GM19025 (cell line): ENCODE data around the gene MYMX.
"Not testable (repeated sequence)": the region's sequence is repeated elsewhere in the genome, so short reads cannot be mapped to it uniquely, and the experiment has no call there.

Experiments
- ATAC-seq: cut with Tn5 transposase; IDR thresholded peaks from one replicate; pipeline ENCODE4 v1.9.1; 2021; ENCODE audit warnings: mild to moderate bottlenecking, low read depth, moderate library complexity; ENCODE audit not compliant: unreplicated experiment

Gene MYMX

DNA sequence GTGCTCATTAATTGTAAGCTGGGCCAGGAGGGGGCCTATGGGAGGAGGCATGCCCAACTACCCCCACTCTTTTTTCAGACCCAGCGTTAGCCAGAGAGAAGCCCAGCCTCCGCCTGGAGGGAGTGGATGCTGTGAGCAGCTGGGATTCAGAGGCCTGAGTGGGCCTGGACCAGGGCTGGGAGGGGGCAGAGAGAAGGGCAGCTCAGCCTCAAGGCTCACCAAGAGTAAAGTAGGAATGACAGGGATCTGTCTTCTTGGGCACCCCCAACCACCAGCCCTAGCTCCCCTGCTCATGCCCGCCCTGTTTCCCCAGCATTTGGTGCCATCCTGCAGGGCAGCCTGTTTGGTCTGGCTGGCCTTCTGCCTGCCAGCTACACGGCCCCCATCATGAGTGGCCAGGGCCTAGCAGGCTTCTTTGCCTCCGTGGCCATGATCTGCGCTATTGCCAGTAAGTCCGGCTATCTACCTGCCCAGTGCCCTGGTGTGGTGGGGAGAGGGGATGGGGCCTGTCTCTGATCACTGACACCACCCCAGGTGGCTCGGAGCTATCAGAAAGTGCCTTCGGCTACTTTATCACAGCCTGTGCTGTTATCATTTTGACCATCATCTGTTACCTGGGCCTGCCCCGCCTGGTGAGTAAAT, 13.4 kb downstream of the MYMX start:
- no peak for ATAC-seq

DNA sequence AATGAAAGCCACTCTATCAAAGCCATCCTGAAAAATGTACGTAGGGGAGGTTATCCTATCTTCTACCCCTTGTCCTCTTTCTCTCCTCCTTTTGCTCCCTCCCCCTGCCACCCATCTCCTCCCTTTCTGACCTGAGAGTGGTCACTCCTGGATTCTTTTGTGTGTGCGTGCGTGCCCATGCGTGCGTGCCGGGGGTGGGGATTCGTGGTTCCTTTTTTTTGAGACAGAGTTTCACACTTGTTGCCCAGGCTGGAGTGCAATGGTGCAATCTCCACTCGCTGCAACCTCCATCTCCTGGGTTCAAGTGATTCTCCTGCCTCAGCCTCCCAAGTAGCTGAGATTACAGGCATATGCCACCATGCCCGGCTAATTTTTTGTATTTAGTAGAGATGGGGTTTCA, 14.7 kb downstream of the MYMX start:
- ATAC-seq: not testable (repeated sequence)

DNA sequence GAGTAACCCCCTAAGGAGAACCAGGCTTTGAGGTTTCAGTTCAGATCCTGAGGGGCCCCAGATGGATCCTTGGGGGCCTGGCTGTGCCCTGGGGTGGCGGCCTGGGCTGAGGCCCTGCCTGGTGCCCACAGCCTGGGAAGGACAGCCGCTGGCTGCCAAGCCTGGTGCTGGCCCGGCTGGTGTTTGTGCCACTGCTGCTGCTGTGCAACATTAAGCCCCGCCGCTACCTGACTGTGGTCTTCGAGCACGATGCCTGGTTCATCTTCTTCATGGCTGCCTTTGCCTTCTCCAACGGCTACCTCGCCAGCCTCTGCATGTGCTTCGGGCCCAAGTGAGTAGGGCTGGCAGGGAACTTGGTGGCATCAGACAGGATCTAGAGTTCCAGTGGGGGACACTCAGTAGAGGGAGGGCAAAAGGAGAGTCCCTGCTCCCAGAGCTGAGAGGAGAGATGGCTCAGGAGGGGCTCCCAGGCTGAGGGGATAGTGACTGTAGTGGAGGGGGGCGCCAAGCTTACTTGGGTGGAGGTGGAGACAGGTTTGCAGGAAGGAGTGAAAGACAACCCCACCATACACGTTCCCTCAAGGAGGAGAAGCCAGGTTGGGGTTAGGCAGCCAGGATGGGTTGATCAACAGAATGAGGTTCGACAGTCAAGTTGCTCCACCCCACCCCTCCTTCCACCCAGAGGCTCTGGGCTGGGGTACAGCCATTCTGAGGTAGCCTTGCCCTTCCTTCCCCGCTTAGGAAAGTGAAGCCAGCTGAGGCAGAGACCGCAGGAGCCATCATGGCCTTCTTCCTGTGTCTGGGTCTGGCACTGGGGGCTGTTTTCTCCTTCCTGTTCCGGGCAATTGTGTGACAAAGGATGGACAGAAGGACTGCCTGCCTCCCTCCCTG, 16.2 kb downstream of the MYMX start:
- ATAC-seq: no peak

DNA sequence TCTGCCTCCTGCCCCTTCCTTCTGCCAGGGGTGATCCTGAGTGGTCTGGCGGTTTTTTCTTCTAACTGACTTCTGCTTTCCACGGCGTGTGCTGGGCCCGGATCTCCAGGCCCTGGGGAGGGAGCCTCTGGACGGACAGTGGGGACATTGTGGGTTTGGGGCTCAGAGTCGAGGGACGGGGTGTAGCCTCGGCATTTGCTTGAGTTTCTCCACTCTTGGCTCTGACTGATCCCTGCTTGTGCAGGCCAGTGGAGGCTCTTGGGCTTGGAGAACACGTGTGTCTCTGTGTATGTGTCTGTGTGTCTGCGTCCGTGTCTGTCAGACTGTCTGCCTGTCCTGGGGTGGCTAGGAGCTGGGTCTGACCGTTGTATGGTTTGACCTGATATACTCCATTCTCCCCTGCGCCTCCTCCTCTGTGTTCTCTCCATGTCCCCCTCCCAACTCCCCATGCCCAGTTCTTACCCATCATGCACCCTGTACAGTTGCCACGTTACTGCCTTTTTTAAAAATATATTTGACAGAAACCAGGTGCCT, 16.9 kb downstream of the MYMX start:
- ATAC-seq: no peak

DNA sequence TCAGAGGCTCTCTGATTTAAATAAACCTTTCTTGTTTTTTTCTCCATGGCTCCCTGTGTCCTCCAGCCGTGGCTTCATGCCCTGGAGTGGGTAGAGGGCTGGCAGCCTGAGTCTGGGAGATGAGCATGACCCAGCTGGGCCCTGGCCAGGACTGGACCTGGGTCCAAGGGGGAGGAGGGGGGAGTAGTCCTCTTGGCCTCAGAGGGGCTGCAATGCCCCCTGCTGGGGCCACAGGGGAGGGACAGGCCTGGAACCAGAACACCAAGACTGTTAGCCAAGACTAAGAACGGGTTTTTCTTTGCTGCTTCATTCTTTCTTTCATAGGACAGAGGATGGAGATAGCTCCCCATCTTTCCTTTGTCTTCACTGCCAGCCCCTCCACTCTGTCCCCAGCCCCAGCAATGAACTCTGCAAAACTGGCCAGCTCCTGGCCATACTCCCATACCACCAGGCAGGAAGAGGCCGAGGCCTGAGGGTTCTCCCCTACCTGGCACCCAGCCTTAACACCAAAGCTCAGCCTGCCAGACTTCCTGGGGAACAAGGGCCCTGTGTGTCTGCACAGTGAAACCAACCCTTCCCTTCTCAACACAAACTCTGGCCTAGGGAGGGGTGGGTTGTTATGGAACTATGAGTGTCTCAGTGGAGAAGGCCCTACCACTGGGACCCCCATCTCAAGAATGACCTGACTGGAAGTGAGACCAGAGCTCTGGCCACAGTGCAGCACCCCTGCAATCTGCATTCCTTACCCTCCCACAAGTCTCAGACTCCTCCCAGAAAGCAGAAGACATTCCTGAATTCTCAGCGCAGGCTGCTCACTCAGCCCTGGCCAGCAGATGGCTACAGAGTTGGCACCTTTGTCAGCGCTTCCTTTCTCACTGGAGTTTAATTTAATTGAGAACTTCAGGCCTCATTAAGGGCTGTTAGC, 17.6 kb downstream of the MYMX start:
- ATAC-seq: no peak

DNA sequence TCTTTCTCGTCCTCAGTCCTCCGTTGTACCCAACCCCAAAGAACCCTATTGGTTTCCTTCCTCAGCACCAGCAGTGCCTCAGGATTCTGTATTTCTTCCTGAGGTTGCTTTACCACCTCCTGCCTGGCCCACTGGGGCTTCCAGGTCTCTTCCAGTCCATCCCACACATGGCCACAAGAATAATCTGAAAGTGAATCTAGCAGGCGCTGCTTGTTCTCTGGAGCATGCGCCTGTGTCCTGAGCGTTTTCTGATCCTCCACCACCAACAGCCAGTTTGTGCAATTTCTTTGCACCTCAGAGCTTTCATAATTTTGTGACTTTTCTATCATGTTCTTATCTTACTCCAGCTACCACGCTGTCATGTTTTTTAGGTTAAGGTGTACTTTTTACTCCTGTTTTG, 18.5 kb downstream of the MYMX start:
- no peak for ATAC-seq

DNA sequence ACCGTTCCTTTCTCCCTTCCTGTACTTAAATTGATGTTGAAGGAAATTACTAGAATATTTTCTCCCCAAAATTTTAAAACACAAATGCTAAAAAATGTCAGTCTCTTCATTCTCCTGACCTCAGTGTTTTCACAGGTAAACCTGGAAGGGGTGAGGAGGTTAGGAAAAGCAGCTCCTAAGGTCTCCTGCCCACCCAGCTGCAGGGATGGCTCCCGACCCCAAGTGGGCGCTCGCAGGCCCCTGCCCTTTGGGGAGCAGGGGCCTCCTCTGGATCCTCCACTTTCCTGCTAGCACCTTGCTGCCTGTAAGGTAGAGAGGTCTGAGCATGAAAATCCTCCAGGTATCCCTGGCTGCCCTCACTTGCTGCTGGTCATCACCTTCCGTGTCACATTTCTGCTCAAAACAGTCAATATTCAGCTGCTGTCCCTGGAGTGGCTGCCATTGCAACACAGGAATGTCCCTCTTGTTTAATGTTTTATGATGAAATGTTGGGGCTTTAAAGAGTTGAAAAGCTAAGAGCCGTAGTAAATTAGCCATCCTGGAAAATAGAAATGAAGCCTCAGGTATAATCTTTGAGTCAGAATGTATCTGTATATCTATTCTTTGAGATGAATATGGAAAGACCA, 19.3 kb downstream of the MYMX start:
- no peak for ATAC-seq

DNA sequence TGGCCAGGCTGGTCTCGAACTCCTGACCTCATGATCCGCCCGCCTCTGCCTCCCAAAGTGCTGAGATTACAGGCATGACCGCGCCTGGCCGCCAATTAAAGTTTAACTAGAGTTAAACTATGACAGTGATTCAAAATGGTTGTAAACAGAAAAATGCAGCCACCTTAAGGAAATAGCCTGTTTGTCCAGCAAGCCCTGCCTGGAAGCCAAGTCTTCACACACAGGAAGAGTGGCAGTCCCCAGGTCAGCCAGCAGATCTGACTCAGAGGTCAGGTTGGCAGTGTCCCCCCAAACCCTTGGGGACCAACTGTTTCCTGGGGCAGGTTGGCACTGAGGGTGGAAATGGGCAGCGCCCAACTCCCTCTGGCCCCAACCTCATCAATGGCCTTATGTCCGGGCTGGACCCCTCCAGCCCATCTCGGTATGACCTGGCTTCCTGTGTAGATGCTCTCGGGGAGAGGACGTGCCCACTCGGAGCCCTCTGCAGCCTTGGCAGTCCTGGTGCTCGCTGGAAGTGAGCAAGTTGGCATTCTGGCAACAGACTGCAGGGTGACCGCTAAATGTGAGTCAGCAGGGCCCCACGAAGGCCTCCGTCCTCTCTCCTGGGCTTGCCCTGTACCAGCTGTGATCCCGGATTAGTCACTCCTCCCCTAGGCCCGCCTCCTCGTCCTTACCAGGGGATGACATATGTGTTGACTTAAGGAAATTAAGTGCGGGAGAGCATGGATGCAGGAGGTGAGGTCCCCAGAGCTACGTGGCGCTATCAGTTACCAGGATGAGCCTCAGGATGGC, 20.5 kb downstream of the MYMX start:
- ATAC-seq: peak; percentile 43

DNA sequence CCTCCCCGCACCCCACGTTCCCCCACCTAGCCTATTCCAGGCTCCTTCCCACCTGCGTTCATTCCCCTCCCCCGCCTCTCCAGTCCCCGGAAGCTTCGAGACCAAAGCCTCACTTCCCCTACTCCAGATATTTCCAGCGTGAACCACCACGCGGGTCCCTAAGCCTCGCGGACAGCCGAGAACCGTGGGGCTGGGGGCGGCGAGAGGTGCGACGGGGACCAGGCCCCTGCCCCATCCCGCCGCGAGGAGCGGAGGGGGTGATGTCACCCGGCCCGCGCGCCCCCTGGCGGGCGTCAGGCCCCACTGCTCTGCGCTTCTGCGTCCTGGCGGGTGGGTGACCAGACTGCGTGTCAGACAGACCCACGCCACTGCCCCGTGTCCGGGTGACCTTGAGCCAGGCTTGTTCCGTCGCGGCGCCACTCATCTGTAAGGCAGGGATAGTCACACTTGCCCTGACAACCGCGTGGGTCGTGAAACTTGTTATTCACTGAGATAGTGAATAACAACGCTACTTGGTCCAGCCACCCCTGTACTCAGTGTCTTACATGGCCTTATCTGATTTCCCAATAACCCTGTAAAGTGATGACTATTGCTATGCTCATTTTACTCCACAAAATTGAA, 21.2 kb downstream of the MYMX start:
- ATAC-seq: peak; percentile 81

DNA sequence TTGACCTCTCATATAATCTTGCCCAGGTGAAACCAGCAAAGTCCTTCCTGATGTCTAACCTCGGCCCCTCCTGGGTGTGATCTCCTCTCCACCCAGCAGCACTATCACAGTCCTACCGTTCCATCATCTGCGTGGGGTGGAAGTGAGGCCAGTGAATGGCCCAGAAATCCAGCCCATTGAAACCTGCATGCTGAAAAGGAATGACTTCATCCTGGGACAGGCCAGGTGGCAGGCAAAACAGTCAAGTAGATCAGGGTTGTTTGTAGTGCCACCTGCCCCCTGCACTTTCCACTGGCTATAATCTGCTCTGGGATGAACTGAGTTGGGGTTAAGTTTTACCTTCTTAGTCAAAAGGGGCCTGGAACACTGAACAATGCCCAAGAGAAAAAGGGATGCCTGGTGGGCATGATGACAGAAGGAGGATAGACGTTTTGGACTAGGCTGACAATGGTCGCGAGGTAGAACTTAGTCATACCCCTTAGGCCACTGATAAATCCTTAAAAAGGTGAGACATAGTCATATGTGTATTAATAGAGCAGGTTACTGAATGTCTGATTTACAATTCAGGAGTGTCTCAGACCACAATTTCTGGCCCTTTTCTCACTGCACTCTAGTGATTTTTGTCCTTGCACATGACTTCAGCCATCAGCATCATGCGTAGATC, 22.1 kb downstream of the MYMX start:
- no peak for ATAC-seq

DNA sequence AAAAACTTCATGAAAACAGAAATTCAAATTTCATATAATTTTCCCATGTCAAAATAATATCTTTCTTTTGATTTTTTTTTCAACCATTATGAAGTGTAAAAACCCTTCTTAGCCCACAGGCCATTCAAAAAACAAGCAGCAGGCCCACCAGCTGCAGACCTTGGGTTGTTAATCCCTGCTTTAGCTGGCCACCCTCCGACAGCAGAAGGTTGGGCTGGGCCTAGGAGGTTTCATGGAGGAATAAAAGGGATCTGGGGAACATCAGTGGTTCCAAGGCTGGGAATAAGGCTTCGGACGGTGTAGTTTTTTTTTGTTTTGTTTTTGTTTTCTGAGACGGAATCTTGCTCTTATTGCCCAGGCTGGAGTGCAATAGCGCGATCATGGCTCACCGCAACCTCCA, 26.6 kb downstream of the MYMX start:
- ATAC-seq: no peak

DNA sequence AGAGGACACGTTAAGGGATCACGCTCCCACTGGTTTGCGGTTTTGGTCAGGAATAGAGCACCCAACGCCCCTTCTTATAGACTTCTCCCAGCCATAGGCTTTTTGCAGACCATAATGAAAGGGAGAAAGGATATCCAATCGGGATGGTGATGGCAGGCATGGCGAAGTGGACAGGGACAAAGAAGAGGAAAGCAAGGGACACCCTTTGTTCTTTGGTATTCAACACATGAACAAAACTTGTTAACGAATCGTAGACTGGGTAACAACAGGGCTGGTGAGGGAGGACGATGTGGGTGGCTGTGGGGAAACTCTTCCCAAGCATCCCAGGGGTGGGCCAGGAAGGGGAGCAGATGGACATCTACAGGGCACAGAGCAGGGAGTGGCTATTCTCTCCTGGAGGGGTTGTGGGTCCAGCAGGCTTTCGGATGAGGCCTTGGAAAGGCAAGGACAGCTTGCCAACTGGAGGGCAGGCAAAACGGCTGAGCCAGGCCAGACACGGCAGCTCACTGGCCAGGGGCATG, 28.7 kb downstream of the MYMX start:
- ATAC-seq: no peak

DNA sequence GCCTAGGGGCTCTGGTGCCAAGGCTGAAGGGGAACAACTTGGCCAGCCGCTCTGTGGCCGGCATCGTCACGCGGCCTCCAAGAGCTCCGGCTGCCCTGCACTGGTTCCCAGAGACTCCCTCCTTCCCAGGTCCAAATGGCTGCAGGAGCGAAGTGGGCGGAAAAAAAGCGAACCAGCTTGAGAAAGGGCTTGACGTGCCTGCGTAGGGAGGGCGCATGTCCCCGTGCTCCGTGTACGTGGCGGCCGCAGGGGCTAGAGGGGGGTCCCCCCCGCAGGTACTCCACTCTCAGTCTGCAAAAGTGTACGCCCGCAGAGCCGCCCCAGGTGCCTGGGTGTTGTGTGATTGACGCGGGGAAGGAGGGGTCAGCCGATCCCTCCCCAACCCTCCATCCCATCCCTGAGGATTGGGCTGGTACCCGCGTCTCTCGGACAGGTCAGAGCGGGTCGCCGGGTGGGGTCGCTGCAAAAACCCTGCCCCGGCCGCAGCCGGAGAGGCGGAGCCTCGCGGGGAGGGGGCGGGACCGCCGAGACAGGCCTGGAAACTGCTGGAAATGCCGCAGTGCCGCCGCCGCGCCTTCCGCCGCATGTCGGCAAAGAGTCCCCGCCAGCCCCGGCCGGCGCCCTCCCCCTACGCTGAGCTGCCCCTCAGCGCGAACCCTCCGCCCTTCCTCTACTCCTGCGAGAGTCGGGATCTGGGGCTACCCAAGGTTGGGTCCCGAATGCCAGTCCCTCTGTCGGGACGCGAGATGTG, 29.4 kb downstream of the MYMX start:
- ATAC-seq: peak; percentile 52

DNA sequence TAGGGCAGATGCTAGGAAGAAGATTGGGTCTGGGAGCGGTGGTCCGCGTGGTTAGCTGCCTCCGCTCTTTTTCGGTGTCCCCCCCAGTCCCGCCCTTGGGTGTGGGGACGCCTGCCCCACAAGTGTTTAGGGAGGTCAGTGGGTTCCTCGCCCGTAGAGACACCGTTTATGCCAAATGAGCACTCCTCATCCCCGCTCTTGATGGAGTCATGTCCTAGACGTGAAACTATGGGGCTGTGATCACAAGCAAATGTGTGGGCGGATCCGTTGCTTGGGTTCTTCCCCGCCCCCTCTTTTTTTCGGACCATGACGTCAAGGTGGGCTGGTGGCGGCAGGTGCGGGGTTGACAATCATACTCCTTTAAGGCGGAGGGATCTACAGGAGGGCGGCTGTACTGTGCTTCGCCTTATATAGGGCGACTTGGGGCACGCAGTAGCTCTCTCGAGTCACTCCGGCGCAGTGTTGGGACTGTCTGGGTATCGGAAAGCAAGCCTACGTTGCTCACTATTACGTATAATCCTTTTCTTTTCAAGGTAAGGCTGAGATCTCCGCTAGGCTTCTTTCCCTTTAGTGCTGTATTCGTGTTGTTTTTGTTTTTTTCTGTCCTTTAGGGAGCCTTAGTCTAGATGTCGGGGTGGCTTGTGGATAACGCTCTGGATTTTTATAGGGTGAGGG, 30.1 kb downstream of the MYMX start, which contains the start of gene HSP90AB1:
Gene HSP90AB1 (plus strand): TSS at position 439 of the 675 bp plus-strand sequence. CDS start 1,529 bp downstream, outside the sequence.
- ATAC-seq: peak; percentile 46

DNA sequence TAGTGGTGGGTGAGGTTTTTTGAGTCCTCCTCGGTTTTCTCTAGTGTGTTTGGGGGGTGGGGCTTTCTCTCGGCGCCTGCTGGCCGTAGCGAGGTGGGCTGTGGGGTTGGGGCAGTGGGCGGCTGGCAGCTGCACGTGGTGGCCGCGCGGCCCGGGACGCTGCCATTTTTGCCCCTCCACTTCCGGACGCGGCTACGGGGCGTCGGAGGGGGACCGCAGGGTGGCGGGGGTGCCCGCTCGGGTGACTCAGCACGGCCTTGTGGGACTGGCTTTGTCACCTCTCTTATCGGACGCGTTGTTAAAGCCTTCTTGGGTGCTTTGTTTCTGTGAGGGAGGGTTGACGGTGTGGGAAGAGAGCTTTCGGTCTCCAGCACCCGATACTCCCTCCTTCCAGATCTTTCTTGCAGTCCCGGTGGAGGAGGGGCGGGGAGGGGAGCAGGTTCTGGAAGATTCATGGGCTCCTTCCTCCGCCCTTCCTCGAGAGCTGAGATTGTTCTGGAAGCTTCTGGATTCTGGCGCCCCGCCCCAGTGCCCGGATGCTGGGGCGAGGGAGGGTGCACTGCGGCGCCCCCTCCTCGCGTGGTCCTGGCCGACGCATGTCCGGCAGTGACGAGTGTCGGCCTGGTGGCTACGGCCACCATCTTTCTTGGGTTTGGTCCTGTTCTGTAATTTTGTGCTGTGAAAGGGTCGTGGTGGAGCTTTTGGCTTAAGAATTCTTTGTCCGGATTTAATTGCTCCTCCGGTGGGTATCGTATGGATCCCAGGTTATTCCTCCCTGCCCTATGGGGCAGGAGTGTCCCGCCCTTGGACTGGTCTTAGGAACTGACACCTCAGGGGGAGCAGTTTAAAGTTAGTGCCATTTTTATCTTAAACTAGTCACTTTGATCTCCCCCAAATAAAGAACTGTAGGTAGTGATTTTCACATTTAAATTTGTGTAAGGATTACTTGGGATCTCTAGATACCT, 30.9 kb downstream of the MYMX start:
- ATAC-seq: peak; percentile 19

DNA sequence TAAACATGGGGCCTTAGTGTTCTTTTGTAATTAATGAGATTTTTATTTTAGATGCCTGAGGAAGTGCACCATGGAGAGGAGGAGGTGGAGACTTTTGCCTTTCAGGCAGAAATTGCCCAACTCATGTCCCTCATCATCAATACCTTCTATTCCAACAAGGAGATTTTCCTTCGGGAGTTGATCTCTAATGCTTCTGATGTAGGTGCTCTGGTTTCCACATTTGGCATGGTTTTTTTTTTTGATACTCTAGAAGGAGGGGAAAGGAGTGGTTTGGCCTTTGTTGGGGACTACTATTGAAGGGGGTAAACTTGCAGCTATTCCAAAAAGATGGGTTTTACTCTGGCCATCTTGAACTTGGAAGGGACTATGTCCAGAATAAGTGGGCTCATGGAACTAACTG, 31.9 kb downstream of the MYMX start:
- no peak for ATAC-seq
